ENCODE results near the gene RNF225.
"Not testable (repeated sequence)": the region's sequence is repeated elsewhere in the genome, so short reads cannot be mapped to it uniquely, and the experiment has no call there.

The RNF225 gene

GRCh38 chr19:58397533-58398037 lies 2.1 kb downstream of the RNF225 start:
- TF ChIP-seq POLR2AphosphoS5 (IDR thresholded peaks at IDR 0.05; ENCODE audit: low read depth, low read length) (no peak), TAF1 (IDR thresholded peaks at IDR 0.05; ENCODE audit: low read depth, low read length) (no peak), POU2F2 (IDR thresholded peaks at IDR 0.05; ENCODE audit: low read depth, low read length) (no peak), SPI1 (IDR thresholded peaks at IDR 0.05; ENCODE audit: low read depth, low read length) (no peak), POLR2A (IDR thresholded peaks at IDR 0.05; ENCODE audit: low read depth, low read length) (no peak), PAX5 (IDR thresholded peaks at IDR 0.05; ENCODE audit: insufficient read depth, low read length, severe bottlenecking) (no peak)
- DNase-seq (ENCODE audit: insufficient read length, low spot score) = no peak
- FAIRE-seq = no peak

- DNase-seq (ENCODE audit: insufficient read length, low spot score) = no peak
- no peak for FAIRE-seq
- TF ChIP-seq PAX5 (IDR thresholded peaks at IDR 0.05; ENCODE audit: insufficient read depth, low read length, severe bottlenecking) (no peak), SPI1 (IDR thresholded peaks at IDR 0.05; ENCODE audit: low read depth, low read length) (no peak), POLR2A (IDR thresholded peaks at IDR 0.05; ENCODE audit: low read depth, low read length) (no peak), POU2F2 (IDR thresholded peaks at IDR 0.05; ENCODE audit: low read depth, low read length) (no peak), POLR2AphosphoS5 (IDR thresholded peaks at IDR 0.05; ENCODE audit: low read depth, low read length) (no peak), TAF1 (IDR thresholded peaks at IDR 0.05; ENCODE audit: low read depth, low read length) (no peak)
Measured at GRCh38 chr19:58398087-58398486, 2.6 kb downstream of the RNF225 start.

- TF ChIP-seq SPI1 (IDR thresholded peaks at IDR 0.05; ENCODE audit: low read depth, low read length) (no peak), POLR2AphosphoS5 (IDR thresholded peaks at IDR 0.05; ENCODE audit: low read depth, low read length) (no peak), POU2F2 (IDR thresholded peaks at IDR 0.05; ENCODE audit: low read depth, low read length) (no peak), POLR2A (IDR thresholded peaks at IDR 0.05; ENCODE audit: low read depth, low read length) (no peak), PAX5 (IDR thresholded peaks at IDR 0.05; ENCODE audit: insufficient read depth, low read length, severe bottlenecking) (no peak), TAF1 (IDR thresholded peaks at IDR 0.05; ENCODE audit: low read depth, low read length) (no peak)
- DNase-seq (ENCODE audit: insufficient read length, low spot score) = no peak
- FAIRE-seq = no peak
Measured at GRCh38 chr19:58398545-58398944, 3.1 kb downstream of the RNF225 start.

GRCh38 chr19:58399903-58400302 lies 4.4 kb downstream of the RNF225 start:
- FAIRE-seq = no peak
- TF ChIP-seq POLR2A (IDR thresholded peaks at IDR 0.05; ENCODE audit: low read depth, low read length) (no peak), PAX5 (IDR thresholded peaks at IDR 0.05; ENCODE audit: insufficient read depth, low read length, severe bottlenecking) (no peak), POU2F2 (IDR thresholded peaks at IDR 0.05; ENCODE audit: low read depth, low read length) (no peak), TAF1 (IDR thresholded peaks at IDR 0.05; ENCODE audit: low read depth, low read length) (no peak), SPI1 (IDR thresholded peaks at IDR 0.05; ENCODE audit: low read depth, low read length) (no peak), POLR2AphosphoS5 (IDR thresholded peaks at IDR 0.05; ENCODE audit: low read depth, low read length) (no peak)

GRCh38 chr19:58400316-58400915 lies 5.0 kb downstream of the RNF225 start:
- FAIRE-seq (no peak), DNase-seq (ENCODE audit: insufficient read length, low spot score) (no peak)
- TF ChIP-seq POLR2AphosphoS5 (IDR thresholded peaks at IDR 0.05; ENCODE audit: low read depth, low read length) = no peak
- TF ChIP-seq POU2F2 (IDR thresholded peaks at IDR 0.05; ENCODE audit: low read depth, low read length) = no peak
- no peak for TF ChIP-seq POLR2A (IDR thresholded peaks at IDR 0.05; ENCODE audit: low read depth, low read length)
- no peak for TF ChIP-seq TAF1 (IDR thresholded peaks at IDR 0.05; ENCODE audit: low read depth, low read length)
- no peak for TF ChIP-seq SPI1 (IDR thresholded peaks at IDR 0.05; ENCODE audit: low read depth, low read length)

More at GRCh38 chr19:58399903-58400302, 4.4 kb downstream of the RNF225 start:
- no peak for DNase-seq (ENCODE audit: insufficient read length, low spot score)

- FAIRE-seq (peak; percentile 99), DNase-seq (ENCODE audit: insufficient read length, low spot score) (peak; percentile 99)
- no peak; the same call in 1 of the 2 replicates for TF ChIP-seq SPI1 (IDR thresholded peaks at IDR 0.05; ENCODE audit: low read depth, low read length)
- TF ChIP-seq POLR2A (IDR thresholded peaks at IDR 0.05; ENCODE audit: low read depth, low read length) = peak; percentile 94
- TF ChIP-seq POLR2AphosphoS5 (IDR thresholded peaks at IDR 0.05; ENCODE audit: low read depth, low read length) = peak; percentile 95
- TF ChIP-seq PAX5 (IDR thresholded peaks at IDR 0.05; ENCODE audit: insufficient read depth, low read length, severe bottlenecking) = no peak
- TF ChIP-seq TAF1 (IDR thresholded peaks at IDR 0.05; ENCODE audit: low read depth, low read length) = peak; percentile 96
- TF ChIP-seq POU2F2 (IDR thresholded peaks at IDR 0.05; ENCODE audit: low read depth, low read length) = no peak; the same call in 1 of the 2 replicates
Measured at GRCh38 chr19:58400916-58401839, 5.7 kb downstream of the RNF225 start.

GRCh38 chr19:58401840-58402421 lies 6.5 kb downstream of the RNF225 start:
- TF ChIP-seq POU2F2 (IDR thresholded peaks at IDR 0.05; ENCODE audit: low read depth, low read length) = no peak
- DNase-seq (ENCODE audit: insufficient read length, low spot score) (no peak), FAIRE-seq (no peak)

GRCh38 chr19:58403920-58404478 lies 8.5 kb downstream of the RNF225 start:
- not testable (repeated sequence) for FAIRE-seq

More at GRCh38 chr19:58403920-58404478, 8.5 kb downstream of the RNF225 start:
- not testable (repeated sequence) for DNase-seq (ENCODE audit: insufficient read length, low spot score)
